ENCODE results near the gene FNBP1.

The FNBP1 gene

GRCh38 chr9:129849901-129850300 lies 193.1 kb downstream of the FNBP1 start:
- H3K4me3 ChIP-seq (ENCODE audit: low read length in 2 of 2) = no peak overlapping the region
- no peak overlapping the region for H2BK5ac ChIP-seq (ENCODE audit: low read length)
- H3K4ac ChIP-seq (ENCODE audit: low read length) = no peak overlapping the region
- no peak overlapping the region for H3K9ac ChIP-seq (ENCODE audit: low read depth, low read length, poor library complexity)
- H3K4me1 ChIP-seq (ENCODE audit: control insufficient read depth in 2 of 2, insufficient read depth in 1 of 2, low read depth in 1 of 2, low read length in 2 of 2) = no peaks in the 10 kb centered on the region
- no peak overlapping the region for H4K91ac ChIP-seq (ENCODE audit: low read depth, low read length, poor library complexity)
- no peak overlapping the region for H3K4me2 ChIP-seq (ENCODE audit: insufficient read depth, low read length, poor library complexity, severe bottlenecking)
- no peak overlapping the region for H2AFZ ChIP-seq (ENCODE audit: low read length)
- no peak overlapping the region for H3K27ac ChIP-seq (replicated peaks; ENCODE audit: low read length)
- H3K14ac ChIP-seq (ENCODE audit: low read length) = no peak overlapping the region
- no peak overlapping the region for H2BK120ac ChIP-seq (ENCODE audit: low read depth, low read length)
- no peak for DNase-seq (ENCODE audit: low spot score)
- H3K9me3 ChIP-seq (replicated peaks in 1 of 2; ENCODE audit: control insufficient read depth in 2 of 2, insufficient read depth in 1 of 2, low read depth in 1 of 2, low read length in 2 of 2) = no peaks in the 10 kb centered on the region
- H2BK12ac ChIP-seq (ENCODE audit: low read length) = no peak overlapping the region
- H3K27me3 ChIP-seq (ENCODE audit: control insufficient read depth in 3 of 3, insufficient read depth in 3 of 3, low read depth in 1 of 3, low read length in 3 of 3) = no peaks in the 10 kb centered on the region
- no peaks in the 10 kb centered on the region for H3K79me1 ChIP-seq (ENCODE audit: low read depth, low read length)
- H3K23ac ChIP-seq (ENCODE audit: low read depth, low read length, poor library complexity) = no peak overlapping the region
- H4K8ac ChIP-seq (ENCODE audit: low read depth, low read length) = no peak overlapping the region
- no peak overlapping the region for H3K18ac ChIP-seq (ENCODE audit: low read length)
- no peak overlapping the region for H2AK5ac ChIP-seq (ENCODE audit: low read depth, low read length)
- H2BK15ac ChIP-seq (ENCODE audit: low read length) = no peak overlapping the region
- H3K36me3 ChIP-seq (replicated peaks in 1 of 2; ENCODE audit: control insufficient read depth in 2 of 2, insufficient read depth in 2 of 2, low read length in 2 of 2) = peaks cover 6 to 46% of the 10 kb centered on the region in 2 donors
- WGBS, 2 donors (ENCODE audit: extremely low coverage in 2 of 2, insufficient read length in 2 of 2, insufficient replicate concordance in 1 of 2) = no CpG with 5 or more reads among the region's 6 CpGs

DNA sequence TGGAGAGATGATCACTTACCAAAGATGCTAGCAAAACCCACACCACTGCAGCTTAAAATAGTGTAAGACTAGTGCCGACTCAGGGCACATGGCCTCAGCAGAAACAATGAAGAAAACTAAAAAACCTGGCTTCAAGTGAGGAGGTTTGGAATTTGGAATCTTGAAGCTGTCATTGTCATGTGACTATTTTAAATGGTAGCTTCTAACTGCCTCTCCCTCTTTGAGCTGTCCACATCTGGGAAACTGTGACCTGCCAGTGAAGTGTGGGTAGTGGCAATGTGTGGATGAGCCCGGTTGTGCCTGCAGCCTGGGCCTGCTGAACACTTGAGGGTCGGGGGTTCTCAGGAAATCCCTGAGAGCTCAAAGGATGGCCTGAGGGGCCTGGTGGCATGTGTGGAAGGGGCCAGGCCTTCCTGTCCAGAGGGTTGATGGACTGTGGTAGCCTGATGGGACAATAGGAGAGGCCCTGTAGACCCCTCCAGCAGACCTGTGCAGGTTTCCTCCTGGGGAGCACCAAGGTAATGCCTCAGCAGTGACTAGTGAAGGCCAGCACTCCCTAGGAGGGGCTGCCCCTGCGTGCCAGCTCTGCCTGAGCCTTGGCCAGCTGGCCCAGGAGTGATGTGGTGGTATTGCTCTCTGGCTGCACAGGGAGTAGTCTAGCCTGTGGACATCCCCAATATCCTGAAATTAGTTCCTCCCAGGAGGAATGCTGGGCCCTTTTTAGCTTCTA lies 194.1 kb downstream of the FNBP1 start:
- no CpG with 5 or more reads among the region's 4 CpGs for WGBS, 2 donors (ENCODE audit: extremely low coverage in 2 of 2, insufficient read length in 2 of 2, insufficient replicate concordance in 1 of 2)
- DNase-seq (ENCODE audit: low spot score) = no peak
- no peak overlapping the region for H2AFZ ChIP-seq (ENCODE audit: low read length)

GRCh38 chr9:129845373-129845772 lies 197.6 kb downstream of the FNBP1 start:
- H2AFZ ChIP-seq (ENCODE audit: low read length) = no peak overlapping the region
- no CpG with 5 or more reads among the region's 2 CpGs for WGBS, 2 donors (ENCODE audit: extremely low coverage in 2 of 2, insufficient read length in 2 of 2, insufficient replicate concordance in 1 of 2)

More for the DNA sequence above, 194.1 kb downstream of the FNBP1 start:
- no peak overlapping the region for H2BK12ac ChIP-seq (ENCODE audit: low read length)
- no peaks in the 10 kb centered on the region for H3K4me1 ChIP-seq (ENCODE audit: control insufficient read depth in 2 of 2, insufficient read depth in 1 of 2, low read depth in 1 of 2, low read length in 2 of 2)
- H3K27ac ChIP-seq (replicated peaks; ENCODE audit: low read length) = no peak overlapping the region
- H3K23ac ChIP-seq (ENCODE audit: low read depth, low read length, poor library complexity) = no peak overlapping the region
- H3K4me3 ChIP-seq (ENCODE audit: low read length in 2 of 2) = no peak overlapping the region
- no peaks in the 10 kb centered on the region for H3K27me3 ChIP-seq (ENCODE audit: control insufficient read depth in 3 of 3, insufficient read depth in 3 of 3, low read depth in 1 of 3, low read length in 3 of 3)
- H2BK15ac ChIP-seq (ENCODE audit: low read length) = no peak overlapping the region
- H2BK120ac ChIP-seq (ENCODE audit: low read depth, low read length) = no peak overlapping the region
- H4K8ac ChIP-seq (ENCODE audit: low read depth, low read length) = no peak overlapping the region
- no peaks in the 10 kb centered on the region for H3K9me3 ChIP-seq (replicated peaks in 1 of 2; ENCODE audit: control insufficient read depth in 2 of 2, insufficient read depth in 1 of 2, low read depth in 1 of 2, low read length in 2 of 2)
- H3K9ac ChIP-seq (ENCODE audit: low read depth, low read length, poor library complexity) = no peak overlapping the region
- H4K91ac ChIP-seq (ENCODE audit: low read depth, low read length, poor library complexity) = no peak overlapping the region
- H3K36me3 ChIP-seq (replicated peaks in 1 of 2; ENCODE audit: control insufficient read depth in 2 of 2, insufficient read depth in 2 of 2, low read length in 2 of 2) = peaks cover 5 to 36% of the 10 kb centered on the region in 2 donors
- H3K79me1 ChIP-seq (ENCODE audit: low read depth, low read length) = no peaks in the 10 kb centered on the region
- no peak overlapping the region for H3K4ac ChIP-seq (ENCODE audit: low read length)
- no peak overlapping the region for H3K18ac ChIP-seq (ENCODE audit: low read length)
- no peak overlapping the region for H3K4me2 ChIP-seq (ENCODE audit: insufficient read depth, low read length, poor library complexity, severe bottlenecking)
- H3K14ac ChIP-seq (ENCODE audit: low read length) = no peak overlapping the region
- H2AK5ac ChIP-seq (ENCODE audit: low read depth, low read length) = no peak overlapping the region
- H2BK5ac ChIP-seq (ENCODE audit: low read length) = no peak overlapping the region

DNA sequence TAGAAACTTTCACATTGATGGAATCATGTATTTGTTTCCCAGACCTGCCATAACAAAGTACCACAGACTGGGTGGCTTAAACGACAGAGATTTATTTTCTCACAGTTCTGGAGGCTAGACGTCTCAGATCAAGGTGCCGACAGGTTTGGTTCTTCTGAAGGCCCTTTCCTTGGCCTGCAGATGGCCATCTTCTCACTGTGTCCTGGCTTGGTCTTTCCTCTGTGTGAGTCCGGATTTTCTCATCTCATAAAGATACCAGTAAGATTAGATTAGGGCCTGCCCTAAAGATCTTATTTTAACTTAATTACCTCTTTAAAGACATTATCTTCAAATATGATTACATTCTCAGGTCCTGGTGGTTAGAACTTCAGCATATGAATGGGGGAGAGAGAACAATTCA lies 201.9 kb downstream of the FNBP1 start:
- Histone ChIP-seq H3K27me3 (ENCODE audit: control insufficient read depth in 3 of 3, insufficient read depth in 3 of 3, low read depth in 1 of 3, low read length in 3 of 3) (no peaks in the 10 kb centered on the region), H4K8ac (ENCODE audit: low read depth, low read length) (peak overlapping the region; percentile 70), H3K36me3 (replicated peaks in 1 of 2; ENCODE audit: control insufficient read depth in 2 of 2, insufficient read depth in 2 of 2, low read length in 2 of 2) (peaks cover 2 to 8% of the 10 kb centered on the region in 2 donors), H3K4me3 (ENCODE audit: low read length in 2 of 2) (no peak overlapping the region), H2AFZ (ENCODE audit: low read length) (no peak overlapping the region), H4K91ac (ENCODE audit: low read depth, low read length, poor library complexity) (no peak overlapping the region), H3K18ac (ENCODE audit: low read length) (no peak overlapping the region), H2BK15ac (ENCODE audit: low read length) (no peak overlapping the region), H3K4me2 (ENCODE audit: insufficient read depth, low read length, poor library complexity, severe bottlenecking) (no peak overlapping the region), H3K9me3 (replicated peaks in 1 of 2; ENCODE audit: control insufficient read depth in 2 of 2, insufficient read depth in 1 of 2, low read depth in 1 of 2, low read length in 2 of 2) (no peaks in the 10 kb centered on the region), H3K9ac (ENCODE audit: low read depth, low read length, poor library complexity) (no peak overlapping the region), H3K27ac (replicated peaks; ENCODE audit: low read length) (no peak overlapping the region), H3K4ac (ENCODE audit: low read length) (no peak overlapping the region), H3K4me1 (ENCODE audit: control insufficient read depth in 2 of 2, insufficient read depth in 1 of 2, low read depth in 1 of 2, low read length in 2 of 2) (peaks cover 4 to 11% of the 10 kb centered on the region in 2 donors), H3K79me1 (ENCODE audit: low read depth, low read length) (peaks cover 2% of the 10 kb centered on the region), H2BK5ac (ENCODE audit: low read length) (no peak overlapping the region), H3K23ac (ENCODE audit: low read depth, low read length, poor library complexity) (no peak overlapping the region), H2BK12ac (ENCODE audit: low read length) (no peak overlapping the region), H3K14ac (ENCODE audit: low read length) (no peak overlapping the region), H2BK120ac (ENCODE audit: low read depth, low read length) (no peak overlapping the region), H2AK5ac (ENCODE audit: low read depth, low read length) (no peak overlapping the region)
- no peak for DNase-seq (ENCODE audit: low spot score)
- no CpG with 5 or more reads among the region's 4 CpGs for WGBS, 2 donors (ENCODE audit: extremely low coverage in 2 of 2, insufficient read length in 2 of 2, insufficient replicate concordance in 1 of 2)

More at GRCh38 chr9:129845373-129845772, 197.6 kb downstream of the FNBP1 start:
- H2AK5ac ChIP-seq (ENCODE audit: low read depth, low read length) = no peak overlapping the region
- no peak overlapping the region for H2BK5ac ChIP-seq (ENCODE audit: low read length)
- no peaks in the 10 kb centered on the region for H3K79me1 ChIP-seq (ENCODE audit: low read depth, low read length)
- H2BK15ac ChIP-seq (ENCODE audit: low read length) = no peak overlapping the region
- no peak overlapping the region for H3K27ac ChIP-seq (replicated peaks; ENCODE audit: low read length)
- H3K36me3 ChIP-seq (replicated peaks in 1 of 2; ENCODE audit: control insufficient read depth in 2 of 2, insufficient read depth in 2 of 2, low read length in 2 of 2) = peaks cover 0 to 5% of the 10 kb centered on the region in 2 donors
- H4K8ac ChIP-seq (ENCODE audit: low read depth, low read length) = no peak overlapping the region
- H3K18ac ChIP-seq (ENCODE audit: low read length) = no peak overlapping the region
- no peaks in the 10 kb centered on the region for H3K27me3 ChIP-seq (ENCODE audit: control insufficient read depth in 3 of 3, insufficient read depth in 3 of 3, low read depth in 1 of 3, low read length in 3 of 3)
- H3K9ac ChIP-seq (ENCODE audit: low read depth, low read length, poor library complexity) = no peak overlapping the region
- H3K23ac ChIP-seq (ENCODE audit: low read depth, low read length, poor library complexity) = no peak overlapping the region
- H3K14ac ChIP-seq (ENCODE audit: low read length) = no peak overlapping the region
- H2BK12ac ChIP-seq (ENCODE audit: low read length) = no peak overlapping the region
- H2BK120ac ChIP-seq (ENCODE audit: low read depth, low read length) = no peak overlapping the region
- no peak overlapping the region for H3K4me2 ChIP-seq (ENCODE audit: insufficient read depth, low read length, poor library complexity, severe bottlenecking)
- no peak overlapping the region for H3K4me3 ChIP-seq (ENCODE audit: low read length in 2 of 2)
- H3K4me1 ChIP-seq (ENCODE audit: control insufficient read depth in 2 of 2, insufficient read depth in 1 of 2, low read depth in 1 of 2, low read length in 2 of 2) = peaks cover 0 to 9% of the 10 kb centered on the region in 2 donors
- no peak for DNase-seq (ENCODE audit: low spot score)
- no peaks in the 10 kb centered on the region for H3K9me3 ChIP-seq (replicated peaks in 1 of 2; ENCODE audit: control insufficient read depth in 2 of 2, insufficient read depth in 1 of 2, low read depth in 1 of 2, low read length in 2 of 2)
- no peak overlapping the region for H3K4ac ChIP-seq (ENCODE audit: low read length)
- H4K91ac ChIP-seq (ENCODE audit: low read depth, low read length, poor library complexity) = no peak overlapping the region
